ENCODE data around the gene RANGRF.

Gene RANGRF

GRCh38 chr17:8314797-8315763 lies 26.6 kb downstream of the RANGRF start:
- DNase-seq, result no peak

- DNase-seq, result no peak
Measured at GRCh38 chr17:8315764-8316217, 27.3 kb downstream of the RANGRF start.

GRCh38 chr17:8318010-8318935 lies 29.8 kb downstream of the RANGRF start:
- no peak for DNase-seq

GRCh38 chr17:8320262-8320661 lies 31.8 kb downstream of the RANGRF start:
- DNase-seq, result no peak

GRCh38 chr17:8320990-8321389 lies 32.5 kb downstream of the RANGRF start:
- no peak for DNase-seq

- no peak for DNase-seq
Measured at GRCh38 chr17:8322061-8322460, 33.6 kb downstream of the RANGRF start.

GRCh38 chr17:8324132-8324531 lies 35.7 kb downstream of the RANGRF start:
- DNase-seq, result no peak

- no peak for DNase-seq
Measured at GRCh38 chr17:8324923-8325322, 36.5 kb downstream of the RANGRF start.

GRCh38 chr17:8326511-8327302 lies 38.2 kb downstream of the RANGRF start:
- DNase-seq, result peak; percentile 16

GRCh38 chr17:8327303-8327649 lies 38.8 kb downstream of the RANGRF start:
- DNase-seq, result no peak

- DNase-seq, result no peak
Measured at GRCh38 chr17:8332128-8332527, 43.7 kb downstream of the RANGRF start.

GRCh38 chr17:8332688-8333087 lies 44.2 kb downstream of the RANGRF start:
- DNase-seq, result no peak

- no peak for DNase-seq
Measured at GRCh38 chr17:8333281-8333680, 44.8 kb downstream of the RANGRF start.

- no peak for DNase-seq
Measured at GRCh38 chr17:8337802-8338752, 49.6 kb downstream of the RANGRF start.

GRCh38 chr17:8338753-8339140 lies 50.3 kb downstream of the RANGRF start:
- DNase-seq, result no peak

GRCh38 chr17:8339540-8339939 lies 51.1 kb downstream of the RANGRF start, which contains the start of gene ODF4:
ODF4 (plus strand) TSS chr17:8339840; CDS start chr17:8340052, 212 bp downstream.
- DNase-seq, result no peak

Measured in CD4-positive, alpha-beta T cell treated with Interleukin-17A for 1 hour (primary cell).